DMS114 treated with DMSO at 0.1 percent for 48 hours (cell line): Measurements from ENCODE around the gene CLEC9A.

Experiments used
- DNase-seq: peaks from one replicate; lab custom pipeline; 2025; ENCODE audit not compliant: unreplicated experiment; lab: John Stamatoyannopoulos, UW

CLEC9A gene

DNA sequence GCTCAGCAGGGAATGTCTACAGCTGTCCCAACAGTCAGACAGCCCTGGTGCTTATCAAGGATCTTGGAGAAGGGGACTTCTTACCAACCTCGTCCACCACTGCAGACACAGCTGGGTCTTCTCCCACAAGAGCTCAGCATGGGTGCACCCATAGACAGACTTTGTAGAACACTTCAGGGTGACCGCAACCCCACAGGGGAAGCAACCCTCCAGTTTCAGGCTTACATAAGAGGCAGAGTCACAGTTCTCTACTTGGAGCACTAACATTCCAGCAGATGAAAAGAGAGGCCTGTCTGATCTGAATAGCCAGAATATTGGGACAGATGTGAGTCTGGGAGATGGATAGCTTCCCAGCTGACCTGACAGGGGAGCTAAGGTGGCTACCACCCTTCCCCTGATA, 71.8 kb downstream of the CLEC9A start:
- DNase-seq, result no peak

GRCh38 chr12:10110256-10110844, 79.9 kb downstream of the CLEC9A start:
- no peak for DNase-seq

DNA sequence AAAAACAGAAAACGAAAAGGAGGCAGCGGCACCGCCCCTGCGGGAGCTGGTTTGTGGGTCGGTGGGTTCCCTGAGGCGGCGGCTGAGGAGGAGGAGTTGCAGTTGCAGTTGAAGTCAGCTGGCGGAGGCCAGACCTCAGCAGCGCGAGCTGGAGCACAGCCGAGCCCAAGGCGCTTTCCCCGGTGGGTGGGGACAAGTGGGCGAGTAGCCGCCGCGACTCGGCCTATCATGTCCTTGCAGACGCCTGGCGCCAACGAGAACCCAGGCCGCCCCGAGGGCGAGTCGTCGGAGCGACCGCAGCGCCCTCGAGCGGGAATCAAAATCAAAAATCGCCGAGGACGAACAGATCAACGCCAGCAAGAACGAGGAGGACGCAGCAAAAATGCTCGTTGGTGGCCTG, 81.0 kb downstream of the CLEC9A start:
- DNase-seq, result no peak

GRCh38 chr12:10113075-10113474, 82.6 kb downstream of the CLEC9A start:
- no peak for DNase-seq

DNA sequence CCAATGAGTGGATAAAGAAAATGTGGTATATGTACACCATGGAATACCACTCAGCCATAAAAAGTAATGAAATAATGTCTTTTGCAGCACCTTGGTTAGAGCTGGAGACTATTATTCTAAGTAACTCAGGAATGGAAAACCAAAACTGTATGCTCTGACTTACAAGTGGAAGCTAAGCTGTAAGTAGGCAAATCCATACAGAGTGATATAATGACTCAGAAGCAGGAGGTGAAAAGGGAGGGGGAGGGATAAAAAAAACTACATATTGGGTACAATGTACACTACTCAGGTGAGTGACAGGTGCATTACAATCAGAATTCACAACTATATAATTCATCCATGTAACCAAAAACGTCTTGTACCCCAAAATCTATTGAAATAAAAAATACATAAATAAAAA, 83.4 kb downstream of the CLEC9A start:
- DNase-seq, result no peak

- DNase-seq, result no peak
Measured at GRCh38 chr12:10115311-10115710, 84.8 kb downstream of the CLEC9A start.
